OCI-LY1 (cell line): ENCODE measurements around the gene ERP44.

Source experiments
- CTCF ChIP-seq: fragments of 200-600 bp; sonication (generic), shearing (Covaris generic); IDR thresholded peaks from 2 replicates; pipeline ENCODE4 v1.5.1; 2017; ENCODE audit warnings: mild to moderate bottlenecking, antibody characterized with exemption, low read length, moderate library complexity, mixed read lengths
- EZH2 ChIP-seq: fragments of 200-600 bp; sonication (generic), shearing (Covaris generic); IDR thresholded peaks from 2 replicates; pipeline ENCODE4 v1.8.0; 2017; ENCODE audit warnings: borderline replicate concordance, mixed run types, mild to moderate bottlenecking, antibody characterized with exemption, low read length, moderate library complexity, mixed read lengths

GRCh38 chr9:99954819-99955218, 144.0 kb downstream of the ERP44 start:
- no peak for TF ChIP-seq CTCF
- no peak for TF ChIP-seq EZH2
